Measurements from ENCODE around the gene XDH. TPM values are rescaled to one million over a fixed set of nuclear protein-coding genes. Genes with fewer than 3 reads are reported as not detected.
A peak's percentile ranks its signal among the peaks of the same experiment; 100 is the strongest.

XDH gene
- total RNA-seq, 1 experiment from 2014 or later: 0.91 TPM

GRCh38 chr2:31386648-31387047, 27.9 kb downstream of the XDH start:
- Histone ChIP-seq H3K4me2 (ENCODE audit: low read length) (no peak overlapping the region), H2AFZ (ENCODE audit: low read length) (no peak overlapping the region), H3K9me3 (ENCODE audit: low read length) (no peaks in the 10 kb centered on the region), H4K20me1 (ENCODE audit: low read length) (no peaks in the 10 kb centered on the region), H3K27ac (ENCODE audit: low read length) (no peak overlapping the region), H3K4me1 (ENCODE audit: insufficient read depth, low read length) (peaks cover 40% of the 10 kb centered on the region), H3K9me2 (replicated peaks; ENCODE audit: low read length) (no peaks in the 10 kb centered on the region), H3K9ac (ENCODE audit: low read length) (no peak overlapping the region), H3F3A (ENCODE audit: low read length, unreplicated experiment) (no peaks in the 10 kb centered on the region), H3K4me3 (ENCODE audit: low read length) (no peak overlapping the region), H3K79me2 (ENCODE audit: low read length) (no peaks in the 10 kb centered on the region), H3K27me3 (ENCODE audit: low read length) (no peaks in the 10 kb centered on the region), H3K36me3 (ENCODE audit: low read depth, low read length) (no peaks in the 10 kb centered on the region)
- POLR2A ChIA-PET (ENCODE audit: unreplicated experiment): no interaction called here
- intact Hi-C loops (cut with micrococcal nuclease): no loop called here
- CTCF ChIA-PET: interaction anchor here (0.7 kb wide), 1 partner anchor 137 kb away, joined by 3 read pairs; no protein-coding TSS in a partner anchor
- BruUV-seq (replicated peaks): no TSS peak
- DNase-seq: peak; percentile 34
- TF ChIP-seq CTCF (conservative IDR thresholded peaks at IDR 0.05; ENCODE audit: low read depth, low read length) (0 out of 2 replicates have a peak, but pooled peaks have one; percentile 28), EZH2phosphoT487 (IDR thresholded peaks at IDR 0.05; ENCODE audit: borderline replicate concordance, low read length) (no peak), EZH2 (IDR thresholded peaks at IDR 0.05; ENCODE audit: low read length, unreplicated experiment) (no peak)
- ATAC-seq: no peak

GRCh38 chr2:31386172-31386571, 28.4 kb downstream of the XDH start:
- Histone ChIP-seq H2AFZ (ENCODE audit: low read length) (no peak overlapping the region), H3K9me3 (ENCODE audit: low read length) (no peaks in the 10 kb centered on the region), H3K79me2 (ENCODE audit: low read length) (no peaks in the 10 kb centered on the region), H4K20me1 (ENCODE audit: low read length) (no peaks in the 10 kb centered on the region), H3K4me1 (ENCODE audit: insufficient read depth, low read length) (peaks cover 40% of the 10 kb centered on the region), H3K27ac (ENCODE audit: low read length) (no peak overlapping the region), H3K36me3 (ENCODE audit: low read depth, low read length) (no peaks in the 10 kb centered on the region), H3K4me3 (ENCODE audit: low read length) (no peak overlapping the region), H3K27me3 (ENCODE audit: low read length) (no peaks in the 10 kb centered on the region), H3K9ac (ENCODE audit: low read length) (no peak overlapping the region), H3K9me2 (replicated peaks; ENCODE audit: low read length) (no peaks in the 10 kb centered on the region), H3K4me2 (ENCODE audit: low read length) (no peak overlapping the region), H3F3A (ENCODE audit: low read length, unreplicated experiment) (no peaks in the 10 kb centered on the region)
- intact Hi-C loops (cut with micrococcal nuclease): no loop called here
- TF ChIP-seq EZH2 (IDR thresholded peaks at IDR 0.05; ENCODE audit: low read length, unreplicated experiment) (no peak), CTCF (conservative IDR thresholded peaks at IDR 0.05; ENCODE audit: low read depth, low read length) (no peak), EZH2phosphoT487 (IDR thresholded peaks at IDR 0.05; ENCODE audit: borderline replicate concordance, low read length) (no peak)
- ATAC-seq (no peak), DNase-seq (no peak)
- ChIA-PET CTCF (no interaction called here), POLR2A (ENCODE audit: unreplicated experiment) (no interaction called here)
- no TSS peak for BruUV-seq (replicated peaks)

GRCh38 chr2:31384771-31385276, 29.7 kb downstream of the XDH start:
- POLR2A ChIA-PET (ENCODE audit: unreplicated experiment): no interaction called here
- Histone ChIP-seq H4K20me1 (ENCODE audit: low read length) (no peaks in the 10 kb centered on the region), H3F3A (ENCODE audit: low read length, unreplicated experiment) (no peaks in the 10 kb centered on the region), H2AFZ (ENCODE audit: low read length) (no peak overlapping the region), H3K9me3 (ENCODE audit: low read length) (no peaks in the 10 kb centered on the region), H3K9ac (ENCODE audit: low read length) (peak overlapping the region; percentile 63), H3K27ac (ENCODE audit: low read length) (peak overlapping the region; percentile 97), H3K36me3 (ENCODE audit: low read depth, low read length) (no peaks in the 10 kb centered on the region), H3K4me2 (ENCODE audit: low read length) (peak overlapping the region; percentile 81), H3K79me2 (ENCODE audit: low read length) (no peaks in the 10 kb centered on the region), H3K4me1 (ENCODE audit: insufficient read depth, low read length) (peaks cover 40% of the 10 kb centered on the region), H3K27me3 (ENCODE audit: low read length) (no peaks in the 10 kb centered on the region), H3K9me2 (replicated peaks; ENCODE audit: low read length) (no peaks in the 10 kb centered on the region), H3K4me3 (ENCODE audit: low read length) (peak overlapping the region; percentile 48)
- intact Hi-C loops (cut with micrococcal nuclease): loop anchor here (1.0 to 5.0 kb wide), 3 partner anchors 30 to 51 kb away; partner anchors contain the start of gene XDH
- peak; percentile 90 for DNase-seq
- BruUV-seq (replicated peaks): TSS peak; percentile 48
- CTCF ChIA-PET: interaction anchor here (0.5 to 1.0 kb wide), 2 partner anchors 50 to 1532 kb away, joined by 4 read pairs; no protein-coding TSS in a partner anchor
- ATAC-seq: peak; percentile 77
- no peak for TF ChIP-seq EZH2phosphoT487 (IDR thresholded peaks at IDR 0.05; ENCODE audit: borderline replicate concordance, low read length)
- TF ChIP-seq CTCF (conservative IDR thresholded peaks at IDR 0.05; ENCODE audit: low read depth, low read length): no peak
- TF ChIP-seq EZH2 (IDR thresholded peaks at IDR 0.05; ENCODE audit: low read length, unreplicated experiment): no peak
